T-cell (primary cell): Measurements from ENCODE around the gene PHYKPL. TPM values are rescaled to one million over a fixed set of nuclear protein-coding genes. Genes with fewer than 3 reads are reported as not detected.

ENCODE experiments used
- total RNA-seq, 35 experiments: library from RNA in 6 of 35; stranded (reverse) in 6 of 35; fragments of 120-200 nt in 1 of 35; gene quantifications; one replicate each; pipeline versions ENCODE4 v1.2.1 to v1.2.4 and lab custom pipeline; 2013 to 2026

The PHYKPL gene
- total RNA-seq, 5 donors from 2014 or later (not counting 1 experiment from before 2014, with no cell fraction given), result 135 to 208 (median 193) TPM

Other genes starting within 250 kb of the PHYKPL start
- not detected for gene PROP1, start 236.6 kb downstream of the PHYKPL start, total RNA-seq
- 1 to 10 TPM; 4.0 to 8.1 (median 6.9) TPM for gene N4BP3, start 119.3 kb downstream of the PHYKPL start, total RNA-seq
- gene RMND5B, start 101.8 kb downstream of the PHYKPL start, total RNA-seq, result 10 to 100 TPM; 22.4 to 40.9 (median 34.7) TPM
- gene NHP2, start 78.9 kb downstream of the PHYKPL start, total RNA-seq, result 10 to 100 TPM; 61.2 to 95.6 (median 91.2) TPM
- gene GMCL2, start 45.4 kb downstream of the PHYKPL start, total RNA-seq, result not detected
- 10 to 100 TPM; 78.8 to 89.2 (median 85.1) TPM for gene HNRNPAB, start 28.3 kb downstream of the PHYKPL start, total RNA-seq